ENCODE data around the gene TMEM139. TPM values are rescaled to one million over a fixed set of nuclear protein-coding genes. Genes with fewer than 3 reads are reported as not detected.

Gene TMEM139
- total RNA-seq, 1 experiment from 2014 or later: 0.85 TPM

DNA sequence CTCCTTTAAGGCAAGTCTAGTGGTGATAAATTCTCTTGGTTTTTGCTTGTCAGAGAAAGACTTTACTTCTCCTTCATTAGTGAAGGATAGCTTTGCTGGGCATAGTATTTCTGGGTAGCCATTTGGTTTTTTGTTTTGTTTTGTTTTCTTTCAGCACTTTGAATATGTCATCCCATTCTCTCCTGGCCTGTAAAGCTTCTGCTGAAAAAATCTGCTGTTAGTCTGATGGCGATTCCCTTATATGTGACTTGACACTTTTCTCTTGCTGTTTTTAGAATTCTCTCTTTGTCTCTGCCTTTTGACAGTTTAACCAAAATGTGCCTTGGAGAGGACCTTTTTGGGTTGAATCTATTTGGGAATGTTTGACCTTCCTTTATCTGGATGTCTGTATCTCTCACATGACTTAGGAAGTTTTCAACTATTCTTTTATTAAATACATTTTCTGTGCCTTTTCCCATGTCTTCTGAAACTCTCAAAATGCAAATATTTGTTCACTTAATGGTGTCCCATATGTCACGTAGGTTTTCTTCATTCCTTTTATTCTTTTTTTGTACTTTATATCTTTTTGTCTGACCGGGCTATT, 48.3 kb upstream of the TMEM139 start:
- Histone ChIP-seq H4K8ac (replicated peaks; ENCODE audit: insufficient read length, low read depth, low read length) (no peak overlapping the region), H3K79me1 (ENCODE audit: insufficient read depth, low read depth, low read length, poor library complexity, severe bottlenecking) (no peaks in the 10 kb centered on the region), H2BK15ac (ENCODE audit: low read depth, low read length) (no peak overlapping the region), H3K27ac (ENCODE audit: insufficient read length, low read depth, low read length) (no peak overlapping the region), H3K18ac (ENCODE audit: insufficient read length, low read depth, low read length) (no peak overlapping the region), H3T11ph (ENCODE audit: low read length) (no peak overlapping the region), H2BK120ac (ENCODE audit: low read depth, low read length, poor library complexity, severe bottlenecking) (no peak overlapping the region), H2BK20ac (ENCODE audit: low read depth, low read length, poor library complexity, severe bottlenecking) (no peak overlapping the region), H4K20me1 (ENCODE audit: control insufficient read depth, insufficient read depth, insufficient read length) (no peaks in the 10 kb centered on the region), H3K9ac (ENCODE audit: extremely low read depth, insufficient read length, low read length) (no peak overlapping the region), H4K91ac (ENCODE audit: insufficient read length, low read depth, low read length) (no peak overlapping the region), H3K4me2 (ENCODE audit: insufficient read depth, insufficient read length, low read length) (no peak overlapping the region), H2AK5ac (ENCODE audit: insufficient read length, low read length) (no peak overlapping the region), H3K79me2 (ENCODE audit: insufficient read depth, low read length) (no peaks in the 10 kb centered on the region), H4K5ac (ENCODE audit: insufficient read length, low read depth, low read length) (no peak overlapping the region), H3K9me3 (ENCODE audit: control insufficient read depth, low read depth, low read length) (no peaks in the 10 kb centered on the region), H3K23ac (ENCODE audit: insufficient read length, low read depth, low read length) (no peak overlapping the region), H3K4me1 (ENCODE audit: insufficient read depth, low read length) (no peaks in the 10 kb centered on the region), H2AFZ (ENCODE audit: low read length) (no peak overlapping the region), H3K23me2 (ENCODE audit: insufficient read length, low read depth, low read length, poor library complexity, severe bottlenecking) (no peaks in the 10 kb centered on the region), H3K14ac (ENCODE audit: insufficient read depth, low read length) (no peak overlapping the region), H2BK12ac (ENCODE audit: insufficient read length, low read depth, low read length) (no peak overlapping the region), H3K27me3 (ENCODE audit: insufficient read depth, low read length) (no peaks in the 10 kb centered on the region), H3K4ac (ENCODE audit: low read depth, low read length) (no peak overlapping the region), H3K56ac (ENCODE audit: insufficient read length, low read depth, low read length) (no peak overlapping the region), H2BK5ac (ENCODE audit: insufficient read length, low read length) (no peak overlapping the region)
- WGBS (ENCODE audit: extremely low coverage, insufficient read length, low lambda C conversion rate): no CpG with 5 or more reads among the region's 3 CpGs
- H3K36me3 Mint-ChIP-seq (ENCODE audit: insufficient read depth in 1 of 3, low read depth in 3 of 3): peaks cover 0 to 7% (median 0%) of the 10 kb centered on the region in 3 experiments; a peak in 4 of 7 replicates
- H3K27ac Mint-ChIP-seq: no peak overlapping the region
- TF ChIP-seq, protein P1, sequence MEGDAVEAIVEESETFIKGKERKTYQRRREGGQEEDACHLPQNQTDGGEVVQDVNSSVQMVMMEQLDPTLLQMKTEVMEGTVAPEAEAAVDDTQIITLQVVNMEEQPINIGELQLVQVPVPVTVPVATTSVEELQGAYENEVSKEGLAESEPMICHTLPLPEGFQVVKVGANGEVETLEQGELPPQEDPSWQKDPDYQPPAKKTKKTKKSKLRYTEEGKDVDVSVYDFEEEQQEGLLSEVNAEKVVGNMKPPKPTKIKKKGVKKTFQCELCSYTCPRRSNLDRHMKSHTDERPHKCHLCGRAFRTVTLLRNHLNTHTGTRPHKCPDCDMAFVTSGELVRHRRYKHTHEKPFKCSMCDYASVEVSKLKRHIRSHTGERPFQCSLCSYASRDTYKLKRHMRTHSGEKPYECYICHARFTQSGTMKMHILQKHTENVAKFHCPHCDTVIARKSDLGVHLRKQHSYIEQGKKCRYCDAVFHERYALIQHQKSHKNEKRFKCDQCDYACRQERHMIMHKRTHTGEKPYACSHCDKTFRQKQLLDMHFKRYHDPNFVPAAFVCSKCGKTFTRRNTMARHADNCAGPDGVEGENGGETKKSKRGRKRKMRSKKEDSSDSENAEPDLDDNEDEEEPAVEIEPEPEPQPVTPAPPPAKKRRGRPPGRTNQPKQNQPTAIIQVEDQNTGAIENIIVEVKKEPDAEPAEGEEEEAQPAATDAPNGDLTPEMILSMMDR (conservative IDR thresholded peaks at IDR 0.05): no peak
- H3K9me3 Mint-ChIP-seq: peaks cover 15 to 17% of the 10 kb centered on the region in 2 experiments
- no peak overlapping the region for H3K4me3 Mint-ChIP-seq
- peaks cover 3 to 7% of the 10 kb centered on the region in 2 experiments; a peak in 3 of 4 replicates for H3K4me1 Mint-ChIP-seq
- H3K27me3 Mint-ChIP-seq (ENCODE audit: low read depth): peaks cover 8% of the 10 kb centered on the region
- no peak for DNase-seq
